A549 treated with AZD9567 at 1 μM for 4 hours (cell line): ENCODE results near the gene MEOX2. TPM values are rescaled to one million over a fixed set of nuclear protein-coding genes. Genes with fewer than 3 reads are reported as not detected.

Experiments used
- total RNA-seq: library from RNA; stranded (reverse); fragments of 200-300 nt; extraction: Qiagen RNA extraction; gene quantifications from 5 replicates; pipeline ENCODE4 v1.2.3, GENCODE V29; 2022; ENCODE audit not compliant: insufficient read depth

MEOX2 gene
- not detected in 5 replicates for total RNA-seq

DNA sequence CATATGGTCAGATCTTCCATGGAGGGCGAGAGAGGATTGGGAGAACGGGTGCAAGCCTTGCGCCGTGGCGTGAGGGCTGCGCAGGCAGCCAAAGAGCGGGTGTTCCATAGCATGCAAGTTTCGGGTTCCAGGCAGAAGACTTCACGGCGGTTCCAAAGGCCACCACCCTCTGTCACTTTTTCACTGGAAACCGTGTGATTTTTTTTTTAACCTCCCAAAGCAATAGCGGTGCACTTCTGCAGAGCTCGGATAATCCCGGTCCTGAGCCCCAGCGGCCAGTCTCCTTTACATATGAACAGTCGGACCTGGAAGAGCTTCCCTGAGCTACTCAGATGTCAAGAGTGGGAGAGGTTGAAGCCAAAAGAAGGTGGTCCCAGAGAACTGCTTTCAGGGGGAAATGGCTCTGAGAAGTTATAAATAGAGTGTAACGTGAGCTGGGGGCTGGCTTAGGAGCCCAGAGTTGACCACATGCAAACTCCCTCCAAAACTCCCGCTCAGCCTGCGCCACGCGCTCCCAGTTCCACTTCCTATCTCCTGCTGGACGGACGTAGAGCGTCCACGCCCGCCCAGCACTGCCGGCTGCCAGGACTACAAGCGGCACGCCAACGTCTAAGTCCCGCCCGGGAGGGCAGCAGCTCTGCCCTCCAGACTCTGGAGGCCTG lies at the start of gene MEOX2:
Gene MEOX2 (minus strand): TSS at position 389 of the 662 bp plus-strand sequence. CDS start 281 bp downstream, at position 108.

DNA sequence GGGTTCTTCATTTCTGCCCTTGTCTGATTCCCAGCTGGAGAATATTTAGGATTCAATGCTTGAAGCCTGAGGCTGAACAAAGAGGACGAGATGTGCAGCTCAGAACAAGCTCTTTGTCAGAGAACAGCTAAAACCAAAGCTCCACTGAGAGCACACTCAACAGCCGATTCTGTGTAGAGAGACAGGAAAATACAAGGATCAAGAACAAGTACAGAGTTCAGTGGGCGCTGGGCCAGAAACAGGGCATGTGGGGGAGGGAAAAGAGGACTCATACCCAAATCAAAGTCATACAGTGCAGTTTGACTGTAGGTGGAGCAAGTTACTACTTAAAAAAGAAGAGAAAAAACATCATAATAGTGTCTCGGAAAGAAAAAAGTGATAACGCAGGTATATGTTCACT lies 124.6 kb downstream of the MEOX2 start, which contains the start of gene AGMO:
Gene AGMO (minus strand): TSS at position 181 of the 400 bp plus-strand sequence.

Other genes starting within 250 kb of the MEOX2 start
- 0.63 to 1.0 TPM (median 0.82 TPM) in 4 of 5 replicates, not detected in the other for gene AGMO, start 124.7 kb downstream of the MEOX2 start, total RNA-seq